Sciatic nerve (tissue), 2 donors: ENCODE data around the gene TMEM248. TPM values are rescaled to one million over a fixed set of nuclear protein-coding genes. Genes with fewer than 3 reads are reported as not detected.
"Not testable (repeated sequence)": the region's sequence is repeated elsewhere in the genome, so short reads cannot be mapped to it uniquely, and the experiment has no call there.

Experiments
- ATAC-seq: fragments of 200-7000 bp; cut with Tn5 transposase; one replicate; pipeline ENCODE4 v1.9.1; 2020; ENCODE audit warnings: mild to moderate bottlenecking, moderate library complexity
- DNase-seq: peaks from one replicate; pipeline ENCODE4 v3.0.0-alpha.2; 2020; ENCODE audit warnings: low spot score
- intact Hi-C: fragments of 100-400 bp; cut with DNase I; formaldehyde crosslinking; loops from one replicate; pipeline ENCODE4 v1.14.2; 2022
- total RNA-seq: library from RNA; stranded (reverse); fragmentation: NEBNext Ultra II Directional; extraction: Animal tissue kit (Norgen Biotek cat#: 25700); gene quantifications from one replicate; pipeline ENCODE4 v1.2.1, GENCODE V29; 2021
- donor health status: DM: no; HTN: no; CAD: no.
- donor health status: DM: no; HTN: no; CAD: no.

Gene TMEM248, protein sequence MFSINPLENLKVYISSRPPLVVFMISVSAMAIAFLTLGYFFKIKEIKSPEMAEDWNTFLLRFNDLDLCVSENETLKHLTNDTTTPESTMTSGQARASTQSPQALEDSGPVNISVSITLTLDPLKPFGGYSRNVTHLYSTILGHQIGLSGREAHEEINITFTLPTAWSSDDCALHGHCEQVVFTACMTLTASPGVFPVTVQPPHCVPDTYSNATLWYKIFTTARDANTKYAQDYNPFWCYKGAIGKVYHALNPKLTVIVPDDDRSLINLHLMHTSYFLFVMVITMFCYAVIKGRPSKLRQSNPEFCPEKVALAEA
- total RNA-seq: 87.4 TPM

DNA sequence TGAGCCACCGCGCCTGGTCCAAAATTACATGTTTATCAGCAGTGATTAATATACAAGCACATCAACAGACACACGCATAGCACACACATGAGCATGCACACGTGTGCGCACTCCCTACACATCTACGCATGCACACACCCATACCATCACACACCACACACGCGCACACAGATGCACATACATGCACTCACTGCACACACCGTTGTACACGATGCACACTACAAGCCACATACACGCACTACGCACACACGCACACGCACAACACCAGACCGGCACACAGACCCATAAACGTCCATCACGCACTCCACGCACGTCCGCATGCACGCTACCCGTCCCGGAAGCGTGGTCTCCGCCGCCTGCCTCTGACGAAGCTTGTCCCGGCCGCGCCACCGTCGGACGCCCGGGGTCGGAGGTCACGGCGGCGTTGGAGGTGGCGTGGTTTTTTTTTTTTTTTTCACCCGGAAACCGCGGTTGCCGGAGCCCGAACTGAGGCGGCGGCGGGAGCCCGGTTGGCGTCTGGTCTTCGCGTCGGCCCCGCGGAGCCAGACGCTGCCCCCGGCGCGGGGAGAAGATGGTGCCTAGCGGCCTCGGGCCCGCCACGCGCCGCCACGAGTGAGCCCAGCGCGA is at the start of gene TMEM248:
Gene TMEM248, plus strand, starts transcription at position 457 of the 627 bp plus-strand sequence. CDS start 20,641 bp downstream, outside the sequence.
- ATAC-seq (peak; percentile 97), DNase-seq (peak; percentile 93)
- intact Hi-C loops: no loop called here

DNA sequence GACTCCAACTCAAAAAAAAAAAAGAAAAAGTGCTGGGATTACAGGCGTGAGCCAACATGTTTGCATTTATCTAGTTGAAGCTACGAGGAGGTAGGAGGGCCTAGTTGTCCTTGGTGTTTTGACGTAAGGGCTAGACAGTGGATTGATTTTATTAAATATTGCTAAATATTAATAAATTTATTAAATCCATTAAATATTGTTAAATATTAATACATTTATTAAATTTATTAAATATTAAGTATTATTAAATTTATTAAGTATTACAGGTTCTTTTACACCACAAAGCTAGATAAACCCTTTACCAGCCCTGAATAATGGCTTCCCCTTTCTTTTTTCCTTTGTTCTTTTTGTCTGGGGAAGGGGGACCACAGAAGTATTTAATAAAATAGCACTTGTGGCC is 47.5 kb upstream of the TMEM248 start:
- DNase-seq: no peak
- intact Hi-C loops: no loop called here
- no peak for ATAC-seq

DNA sequence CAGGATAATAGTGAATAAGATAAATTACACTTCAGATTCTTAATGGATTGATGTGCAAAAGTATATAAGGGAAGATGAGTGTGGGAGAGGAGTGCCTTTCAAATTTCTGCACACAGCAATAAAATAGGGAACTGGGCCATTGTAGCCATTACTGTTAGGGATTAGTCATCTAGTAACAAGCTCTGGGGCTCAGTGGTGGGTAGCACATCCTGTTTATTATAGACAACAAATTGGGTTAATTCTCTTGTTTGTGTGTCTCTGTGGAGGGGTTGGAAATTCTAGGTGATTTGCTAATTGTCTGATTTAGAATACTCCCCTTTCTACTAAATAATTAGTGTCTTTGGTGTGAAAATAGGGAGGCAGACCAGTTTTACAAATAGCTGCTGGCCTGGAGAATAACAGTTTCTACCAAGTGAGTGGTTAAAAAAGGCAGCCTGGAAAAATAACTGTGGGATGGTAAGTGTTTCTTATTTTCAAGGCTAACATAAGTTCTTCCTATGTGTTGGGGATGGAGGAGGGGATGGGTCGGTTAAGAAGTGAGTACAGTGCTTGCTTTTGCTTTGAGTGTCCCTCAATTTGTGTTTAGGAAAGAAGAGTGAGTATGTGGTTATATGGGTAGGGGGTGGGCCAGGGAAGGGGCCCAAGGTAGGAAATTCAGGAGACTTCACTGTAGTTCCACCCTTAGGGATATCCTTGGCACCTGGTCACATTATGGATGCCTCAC is 43.3 kb upstream of the TMEM248 start:
- intact Hi-C loops: no loop called here
- no peak for DNase-seq

DNA sequence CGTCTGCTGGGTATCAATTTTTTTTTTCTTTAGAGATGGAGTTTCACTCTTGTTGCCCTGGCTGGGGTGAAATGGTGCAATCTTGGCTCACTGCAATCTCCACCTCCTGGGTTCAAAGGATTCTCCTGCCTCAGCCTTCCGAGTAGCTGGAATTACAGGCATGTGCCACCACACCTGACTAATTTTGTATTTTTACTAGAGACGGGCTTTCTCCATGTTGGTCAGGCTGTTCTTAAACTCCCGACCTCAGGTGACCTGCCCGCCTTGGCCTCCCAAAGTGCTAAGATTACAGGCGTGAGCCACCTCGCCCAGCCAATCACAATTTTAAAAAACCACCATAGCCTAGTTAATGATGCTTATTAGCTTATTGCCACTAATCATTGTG is 42.7 kb upstream of the TMEM248 start:
- intact Hi-C loops, ATAC-seq: not testable (repeated sequence)

More for the DNA sequence above, 43.3 kb upstream of the TMEM248 start:
- ATAC-seq: no peak

DNA sequence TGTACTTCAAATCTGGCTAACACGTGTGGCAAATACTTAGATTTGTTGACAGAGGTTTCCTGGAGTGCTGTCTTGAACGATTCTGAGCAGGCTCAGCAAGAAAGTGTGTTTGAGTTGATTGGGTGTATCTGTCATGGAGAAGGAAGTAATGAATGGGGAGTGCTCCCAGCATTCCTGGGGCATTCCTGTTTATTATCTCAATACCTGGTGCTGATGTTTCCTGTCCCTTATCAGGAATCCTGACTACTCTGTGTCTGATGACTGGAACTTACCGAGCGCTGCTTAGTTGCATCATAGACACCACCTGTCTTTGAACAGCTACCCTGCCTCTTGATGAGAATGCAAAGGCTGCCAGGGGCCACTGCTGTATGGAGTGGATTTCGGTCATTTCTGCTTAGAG is 41.0 kb upstream of the TMEM248 start:
- intact Hi-C loops: no loop called here
- ATAC-seq (no peak), DNase-seq (no peak)

More for the DNA sequence above, 42.7 kb upstream of the TMEM248 start:
- not testable (repeated sequence) for DNase-seq

DNA sequence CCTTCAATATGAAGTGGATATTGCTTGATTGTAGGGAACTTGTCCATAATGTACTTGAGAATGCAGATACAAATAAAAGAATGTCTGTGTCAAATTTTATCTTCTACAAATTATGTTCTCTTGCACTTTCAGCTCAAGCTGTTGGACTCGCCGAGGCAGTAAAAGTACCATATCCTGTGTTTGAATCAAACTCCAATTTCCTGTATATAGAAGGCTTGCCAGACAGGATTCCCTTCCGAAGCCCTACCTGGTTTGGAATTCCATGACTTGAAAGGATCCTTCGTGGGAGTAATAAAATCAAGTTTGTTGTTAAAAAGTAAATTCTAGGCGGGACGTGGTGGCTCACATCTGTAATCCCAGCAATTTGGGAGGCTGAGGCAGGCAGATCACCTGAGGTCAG is 40.4 kb upstream of the TMEM248 start:
- DNase-seq, ATAC-seq, intact Hi-C loops: not testable (repeated sequence)

DNA sequence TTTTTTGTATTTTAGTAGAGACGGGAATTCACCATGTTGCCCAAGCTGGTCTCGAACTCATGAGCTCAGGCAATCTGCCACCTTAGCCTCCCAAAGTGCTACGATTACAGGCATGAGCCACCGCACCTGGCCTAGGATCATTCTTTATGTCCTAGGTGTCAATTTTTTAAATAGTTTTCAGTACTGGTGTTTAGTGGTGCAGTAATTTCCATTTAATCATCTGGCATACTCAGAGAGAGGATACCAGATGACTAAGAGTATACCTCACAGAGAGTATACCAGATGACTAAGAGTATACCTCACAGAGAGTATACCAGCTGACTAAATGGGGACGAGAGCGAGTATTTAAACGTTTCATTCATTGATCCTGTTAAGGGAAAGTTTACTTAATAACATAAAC is 37.3 kb upstream of the TMEM248 start:
- DNase-seq (no peak), ATAC-seq (no peak)
- intact Hi-C loops: no loop called here

DNA sequence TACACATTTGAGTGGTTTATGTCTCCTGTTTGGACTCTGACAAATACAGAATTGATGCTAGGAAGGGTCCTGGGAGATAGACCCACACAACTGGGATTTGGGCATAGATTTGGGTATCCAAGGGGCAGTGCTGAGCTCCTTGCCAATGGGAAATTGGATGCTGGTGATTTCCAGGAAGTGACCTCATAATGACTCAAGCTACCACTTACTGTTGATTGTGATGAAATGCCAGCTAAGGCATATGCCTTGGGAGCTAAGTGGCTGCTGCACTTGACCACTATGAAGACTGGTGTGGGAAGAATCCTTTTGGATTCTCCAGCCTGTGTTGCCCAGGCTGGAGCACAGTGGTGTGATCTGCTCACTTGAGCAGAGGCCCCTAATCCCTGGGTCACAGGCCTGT is 36.5 kb upstream of the TMEM248 start:
- ATAC-seq, intact Hi-C loops, DNase-seq: not testable (repeated sequence)

DNA sequence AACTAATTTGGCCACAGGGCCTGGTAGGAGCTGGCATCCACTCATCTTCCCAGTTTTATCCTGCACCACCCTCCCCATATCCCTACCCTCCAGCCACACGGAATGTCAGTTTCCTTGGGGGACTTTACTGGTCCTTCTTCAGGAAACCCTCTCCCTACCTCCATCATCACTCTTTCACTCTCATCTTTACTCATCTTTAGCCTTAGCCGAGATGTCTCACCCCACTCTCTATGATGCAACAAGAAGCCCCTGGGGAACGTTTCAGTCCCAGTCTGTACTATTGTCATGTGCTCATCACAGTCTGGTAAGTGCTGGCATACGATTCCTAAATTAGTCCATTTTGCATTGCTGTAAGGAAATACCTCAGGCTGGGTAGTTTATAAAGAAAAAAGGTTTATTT is 34.9 kb upstream of the TMEM248 start:
- DNase-seq: no peak
- intact Hi-C loops: no loop called here
- no peak for ATAC-seq

DNA sequence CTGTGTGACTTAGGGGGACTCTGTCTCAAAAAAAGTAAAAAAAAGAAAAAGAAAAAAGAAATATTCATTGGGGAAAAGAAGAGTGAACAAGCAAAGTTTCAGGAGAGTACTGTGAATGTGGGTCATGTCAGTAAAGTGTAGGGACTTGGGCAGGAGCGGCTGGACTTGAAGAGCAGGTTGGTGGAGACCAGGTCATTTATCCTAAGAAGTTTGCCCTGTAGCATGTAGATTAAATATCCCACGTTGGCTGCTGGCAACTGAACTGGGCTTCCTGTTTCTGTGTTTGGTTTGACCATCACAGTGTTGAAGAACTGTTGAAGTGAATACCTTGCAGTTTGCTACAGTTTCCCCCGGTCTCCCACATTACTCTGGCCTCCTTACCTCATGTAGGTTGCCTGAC is 32.8 kb upstream of the TMEM248 start:
- intact Hi-C loops, ATAC-seq, DNase-seq: not testable (repeated sequence)

DNA sequence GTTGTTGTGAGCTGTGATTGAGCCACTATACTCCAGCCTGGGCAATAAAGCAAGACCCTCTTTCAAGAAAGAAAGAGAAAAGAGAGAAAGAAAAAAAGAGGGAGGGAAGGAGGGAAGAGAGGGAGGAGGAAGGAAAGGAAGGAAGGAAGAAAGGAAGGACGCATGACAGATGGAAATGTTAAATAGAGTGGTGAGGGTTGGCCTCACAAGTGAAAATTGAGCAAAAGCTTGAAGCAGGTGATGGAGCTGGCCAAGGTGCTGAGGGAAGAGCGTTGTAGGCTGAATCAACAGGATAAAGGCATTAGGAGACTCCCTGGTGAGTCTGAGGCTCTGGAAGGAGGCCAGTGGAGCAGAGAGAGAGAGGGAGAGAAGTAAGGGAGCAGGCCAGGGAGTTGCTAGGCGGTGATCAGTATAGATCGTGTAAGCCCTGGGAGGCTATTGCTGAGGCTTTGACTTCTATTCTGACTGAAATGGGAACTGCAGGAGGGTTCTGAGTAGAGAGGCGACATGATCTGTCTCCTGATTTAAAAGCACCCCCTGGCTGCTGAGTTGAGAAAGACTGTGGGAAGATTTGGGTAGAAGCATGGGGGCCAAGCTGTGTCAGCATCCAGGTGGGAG is 26.5 kb upstream of the TMEM248 start:
- intact Hi-C loops: no loop called here

DNA sequence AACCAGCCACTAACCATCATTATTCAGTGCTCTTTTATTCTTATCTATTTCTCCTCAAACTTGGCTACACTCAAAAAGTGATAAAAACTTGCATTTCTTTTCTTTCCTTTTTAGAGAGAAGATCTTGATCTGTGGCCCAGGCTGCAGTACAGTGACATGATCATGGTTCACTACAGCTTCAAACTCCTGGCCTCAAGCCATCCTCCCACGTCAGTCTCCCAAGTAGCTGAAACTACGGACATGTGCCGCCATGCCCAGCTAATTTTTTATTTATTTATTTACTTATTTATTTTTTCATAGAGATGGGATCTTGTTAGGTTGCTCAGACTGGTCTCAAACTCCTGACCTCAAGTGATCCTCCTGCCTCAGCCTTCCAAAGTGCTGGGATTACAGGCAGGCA is 24.6 kb upstream of the TMEM248 start:
- ATAC-seq (no peak), DNase-seq (no peak)
- intact Hi-C loops: no loop called here

More for the DNA sequence above, 26.5 kb upstream of the TMEM248 start:
- no peak for ATAC-seq
- no peak for DNase-seq

DNA sequence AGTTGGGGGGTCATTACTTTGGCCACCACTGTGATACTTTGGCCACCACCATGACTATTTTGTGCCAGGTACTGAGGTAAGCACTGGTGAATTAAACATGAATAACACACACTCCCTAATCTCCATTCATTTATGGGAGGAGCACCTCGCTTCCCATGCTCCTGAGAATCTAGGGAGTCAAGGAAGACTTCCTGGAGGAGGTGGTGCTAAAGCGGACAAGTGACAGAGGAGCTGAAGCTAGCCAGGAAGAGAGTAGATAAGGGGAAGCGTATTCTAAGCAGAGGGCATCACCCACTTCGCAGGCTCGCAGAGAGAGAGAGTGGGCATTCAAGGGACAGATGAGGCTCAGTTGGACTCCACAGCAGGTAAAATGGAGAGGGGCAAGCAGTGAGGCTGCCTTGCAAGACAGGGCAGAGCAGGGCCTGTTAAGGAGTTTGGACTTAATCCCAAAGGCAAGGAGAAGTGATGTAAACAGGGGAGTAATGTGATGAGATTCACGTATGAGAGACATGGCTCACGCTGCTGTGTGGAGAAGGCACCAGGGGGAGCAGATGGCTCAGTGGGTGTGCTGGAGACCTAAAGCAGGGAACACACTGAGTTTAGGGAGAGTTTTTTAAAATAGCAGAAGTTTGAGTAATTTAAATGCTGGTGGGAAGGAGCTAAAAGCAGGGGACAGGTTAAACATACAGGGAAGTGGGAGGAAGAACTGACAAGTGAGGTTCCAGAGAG is 21.3 kb upstream of the TMEM248 start:
- ATAC-seq (no peak), DNase-seq (no peak)
- intact Hi-C loops: no loop called here

DNA sequence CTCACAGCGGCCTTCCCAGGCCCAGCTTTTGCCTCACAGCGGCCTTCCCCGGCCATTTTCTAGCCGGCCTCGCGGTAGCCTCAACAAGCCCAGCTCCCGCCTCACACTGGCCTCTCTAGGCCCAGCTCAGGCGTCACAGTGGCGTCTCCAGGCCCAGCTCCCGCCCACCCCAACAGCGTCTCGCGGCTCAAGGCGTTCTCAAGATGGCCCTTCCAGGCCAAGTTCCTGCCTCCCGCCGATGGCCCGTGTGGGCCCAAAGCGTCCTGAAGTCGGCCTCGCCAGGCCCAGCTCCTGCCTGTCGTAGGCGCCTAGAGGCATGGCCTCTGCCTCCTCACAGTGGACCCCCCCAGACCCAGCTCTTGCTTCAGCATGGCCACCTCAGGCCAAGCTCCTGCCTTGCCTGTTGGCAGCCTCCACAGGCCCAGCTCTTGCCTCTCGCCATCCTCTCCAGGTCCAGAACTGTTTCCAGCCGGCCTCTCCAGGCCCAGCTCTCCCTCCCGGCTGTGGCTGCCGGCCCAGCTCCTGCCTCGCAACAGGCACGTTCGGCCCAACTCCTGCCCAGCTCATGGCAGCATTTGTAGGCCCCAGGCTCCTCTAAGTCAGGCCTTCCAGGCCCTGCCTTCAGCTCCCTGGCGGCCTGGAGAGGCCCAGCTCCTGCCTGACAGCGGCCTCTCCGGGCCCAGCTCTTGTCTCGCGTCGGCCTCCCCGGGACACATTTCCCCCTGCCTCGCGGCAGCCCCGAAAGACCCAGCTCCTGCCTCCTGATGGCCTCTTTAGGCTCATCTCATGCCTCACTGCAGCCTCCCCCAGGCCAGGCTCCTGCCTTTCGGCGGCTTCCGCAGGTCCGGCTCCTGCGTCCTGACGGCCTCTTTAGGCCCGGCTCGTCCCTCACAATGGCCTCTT is 18.8 kb upstream of the TMEM248 start:
- DNase-seq: no peak
- no peak for ATAC-seq
- intact Hi-C loops: no loop called here

DNA sequence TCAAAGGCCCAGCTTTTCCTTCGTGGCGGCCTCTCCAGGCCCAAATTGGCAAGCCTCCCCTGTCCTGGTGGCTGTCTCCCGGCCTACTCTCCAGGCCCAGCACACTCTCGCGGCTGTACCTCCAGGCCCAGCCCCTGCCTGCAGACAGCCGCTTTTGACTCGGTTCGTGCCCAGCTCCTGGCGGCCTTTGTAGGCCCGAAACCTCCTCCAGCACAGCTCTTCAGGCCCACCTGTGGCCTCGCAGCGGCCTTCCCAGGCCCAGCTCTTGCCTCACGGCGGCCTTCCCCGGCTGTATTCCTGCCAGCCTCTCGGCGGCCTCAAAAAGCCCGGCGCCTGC is 18.2 kb upstream of the TMEM248 start:
- no peak for DNase-seq
- ATAC-seq: no peak
- intact Hi-C loops: no loop called here

DNA sequence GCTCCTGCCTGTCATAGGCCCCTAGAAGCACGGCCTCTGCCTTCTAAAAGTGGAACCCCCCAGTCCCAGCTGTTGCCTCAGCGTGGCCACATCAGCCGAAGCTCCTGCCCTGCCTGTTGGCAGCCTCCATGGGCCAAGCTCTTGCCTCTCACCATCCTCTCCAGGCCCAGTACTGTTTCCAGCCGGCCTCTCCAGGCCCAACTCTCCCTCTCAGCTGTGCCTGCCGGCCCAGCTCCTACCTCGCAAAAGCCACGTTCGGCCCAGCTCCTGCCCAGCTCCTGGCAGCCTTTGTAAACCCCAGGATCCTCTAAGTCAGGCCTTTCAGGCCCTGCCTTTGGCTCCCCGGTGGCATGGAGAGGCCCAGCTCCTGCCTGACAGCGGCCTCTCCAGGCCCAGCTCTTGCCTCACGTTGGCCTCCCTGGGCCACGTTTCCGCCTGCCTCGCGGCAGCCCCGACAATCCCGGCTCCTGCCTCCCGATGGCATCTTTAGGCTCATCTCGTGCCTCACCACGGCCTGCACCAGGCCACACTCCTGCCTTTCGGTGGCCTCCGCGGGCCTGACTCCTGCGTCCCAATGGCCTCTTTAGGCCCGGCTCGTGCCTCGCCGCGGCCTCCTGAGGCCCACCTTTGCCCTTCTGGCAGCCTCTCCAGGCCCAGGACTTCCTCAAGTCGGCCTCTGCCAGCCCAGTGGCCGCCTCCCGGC is 17.5 kb upstream of the TMEM248 start:
- DNase-seq: no peak
- no peak for ATAC-seq
- intact Hi-C loops: no loop called here

DNA sequence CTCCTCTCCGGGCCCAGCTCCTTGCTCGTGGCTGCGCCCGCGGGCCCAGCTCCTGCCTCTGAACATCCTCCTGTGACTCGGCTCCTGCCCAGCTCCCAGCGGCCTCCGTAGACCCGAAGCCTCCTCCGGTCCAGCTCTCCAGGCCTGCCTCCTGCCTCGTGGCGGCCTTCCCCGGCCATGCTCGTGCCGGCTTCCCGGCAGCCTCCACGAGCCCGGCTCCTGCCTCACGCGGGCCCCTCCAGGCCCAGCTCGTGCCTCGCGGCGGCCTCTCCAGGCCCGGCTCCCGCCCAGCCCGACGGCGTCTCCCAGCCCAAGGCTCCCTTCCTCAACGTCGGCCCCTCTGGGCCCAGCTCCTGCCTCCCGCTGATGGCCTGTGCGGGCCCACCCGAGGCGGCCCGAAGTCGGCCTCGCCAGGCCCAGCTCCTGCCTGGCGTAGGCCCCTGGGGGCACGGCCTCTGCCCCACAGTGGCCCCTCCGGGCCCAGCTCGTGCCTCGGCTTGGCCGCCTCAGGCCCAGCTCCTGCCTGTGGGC is 16.9 kb upstream of the TMEM248 start:
- intact Hi-C loops: no loop called here
- ATAC-seq (no peak), DNase-seq (no peak)
